ENCODE data around the gene IL17RB.

Gene IL17RB

DNA sequence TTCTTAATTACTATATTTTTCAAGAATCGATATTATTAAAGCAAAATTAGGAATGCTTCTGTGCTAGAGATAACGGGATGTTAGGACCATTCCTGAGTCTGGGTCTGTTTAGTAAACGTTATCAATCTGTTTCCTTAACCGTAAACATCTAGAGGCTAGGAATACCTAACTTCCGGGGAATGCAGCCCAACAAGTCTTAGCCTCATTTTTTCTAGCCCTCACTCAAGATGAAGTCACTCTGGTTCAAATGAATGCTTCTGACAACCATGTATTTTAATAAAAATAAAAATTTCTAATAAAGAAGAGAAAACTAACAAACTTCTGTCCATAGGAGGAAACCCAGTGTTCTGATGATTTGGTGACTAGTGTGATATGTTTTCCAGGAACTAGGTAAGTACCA lies 56.3 kb downstream of the IL17RB start:
- no peak for DNase-seq (ENCODE audit: low read depth, low spot score)

DNA sequence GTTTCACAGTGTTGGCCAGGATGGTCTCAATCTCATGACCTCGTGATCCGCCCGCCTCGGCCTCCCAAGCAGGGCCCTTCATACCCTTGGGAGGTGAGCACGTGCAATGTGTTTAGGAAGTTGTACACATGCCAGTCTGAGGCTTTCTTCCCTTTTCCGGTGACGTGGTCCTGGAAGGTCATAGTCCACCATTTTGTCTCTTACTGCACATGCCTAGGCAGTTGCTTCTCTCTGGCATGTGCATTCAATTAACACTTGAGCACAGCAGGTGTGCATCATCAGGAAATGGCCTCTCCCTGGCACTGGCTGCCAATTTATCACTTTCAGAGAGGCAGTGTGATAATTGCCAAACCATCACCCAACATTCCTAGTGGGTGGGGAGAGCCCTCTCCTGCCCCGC lies 67.0 kb downstream of the IL17RB start:
- no peak for DNase-seq (ENCODE audit: low read depth, low spot score)

All from brain pericyte (primary cell).